NCI-H524 treated with DMSO at 0.1 percent for 48 hours (cell line): Measurements from ENCODE around the gene CCDC85C.

Experiments used
- DNase-seq: peaks from one replicate; lab custom pipeline; 2025; lab: John Stamatoyannopoulos, UW

CCDC85C gene

DNA sequence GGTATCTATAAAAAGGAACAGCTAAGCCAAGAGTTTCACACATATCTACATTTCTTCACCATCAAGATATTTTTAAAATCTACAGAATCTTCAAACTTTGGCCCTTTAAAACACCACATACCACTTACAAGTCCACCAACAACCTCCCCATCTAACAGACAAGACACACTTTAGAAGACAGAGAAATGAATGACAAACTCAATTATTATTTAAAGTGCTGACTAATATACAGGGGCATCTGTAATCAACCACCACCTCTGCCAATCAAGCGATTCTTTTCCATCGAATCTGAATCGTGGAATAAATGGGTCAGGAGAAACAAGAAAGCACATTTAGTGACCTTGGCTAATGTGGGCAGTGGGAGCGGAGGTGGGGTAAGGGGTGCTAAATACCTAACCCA is 131.1 kb downstream of the CCDC85C start:
- DNase-seq: no peak

DNA sequence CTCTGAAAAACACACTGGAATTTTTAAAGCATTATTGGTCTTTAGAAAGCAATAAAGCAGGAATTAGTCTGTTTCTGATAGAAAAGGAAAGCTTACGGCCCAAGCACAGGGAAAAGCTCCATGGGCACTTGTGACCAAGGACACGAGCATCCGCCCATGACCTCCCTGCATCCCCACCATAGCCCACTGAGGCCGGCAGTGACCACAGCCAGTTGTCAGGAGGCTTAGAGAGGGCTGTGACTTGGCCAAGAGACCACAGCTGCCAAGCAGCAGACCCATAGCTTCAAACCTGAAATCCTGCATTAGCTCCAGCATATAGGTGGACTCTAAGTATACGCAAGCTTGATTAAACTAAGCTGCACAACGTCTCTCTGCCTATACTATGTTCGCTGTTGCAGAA is 132.3 kb downstream of the CCDC85C start:
- no peak for DNase-seq

DNA sequence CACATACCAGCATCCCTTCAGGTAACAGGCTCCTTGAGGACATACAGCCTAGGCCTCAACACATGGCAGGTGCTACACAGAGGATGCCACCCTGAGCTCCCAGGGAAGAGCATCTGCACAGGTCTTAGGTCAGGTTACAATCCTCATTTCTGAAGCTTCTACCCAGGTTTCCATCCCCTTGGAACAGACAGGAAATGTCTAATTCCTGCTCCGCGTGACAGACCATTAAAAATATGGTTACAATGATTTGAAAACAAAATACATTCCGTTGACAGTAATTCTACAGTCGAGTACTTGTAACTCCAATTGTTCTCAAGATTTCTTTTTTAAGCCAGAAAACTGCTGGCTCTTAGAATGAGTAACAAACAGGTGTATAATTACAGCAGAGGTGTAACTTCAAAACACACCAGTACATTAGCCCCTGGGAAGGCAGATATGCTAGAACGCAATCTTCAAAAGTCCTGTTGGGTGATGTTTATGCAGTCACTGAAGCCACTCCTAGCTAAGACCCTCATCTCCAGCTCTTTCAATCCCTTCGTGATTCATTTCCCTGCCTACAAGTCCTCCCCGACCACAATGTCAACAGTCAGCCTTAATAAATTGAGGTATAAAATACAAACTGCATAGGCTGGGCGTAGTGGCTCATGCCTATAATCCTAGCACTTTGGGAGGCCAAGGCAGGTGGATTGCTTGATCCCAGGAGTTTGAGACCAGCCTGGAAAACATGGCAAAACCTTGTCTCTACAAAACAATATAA is 135.0 kb downstream of the CCDC85C start:
- DNase-seq: no peak

DNA sequence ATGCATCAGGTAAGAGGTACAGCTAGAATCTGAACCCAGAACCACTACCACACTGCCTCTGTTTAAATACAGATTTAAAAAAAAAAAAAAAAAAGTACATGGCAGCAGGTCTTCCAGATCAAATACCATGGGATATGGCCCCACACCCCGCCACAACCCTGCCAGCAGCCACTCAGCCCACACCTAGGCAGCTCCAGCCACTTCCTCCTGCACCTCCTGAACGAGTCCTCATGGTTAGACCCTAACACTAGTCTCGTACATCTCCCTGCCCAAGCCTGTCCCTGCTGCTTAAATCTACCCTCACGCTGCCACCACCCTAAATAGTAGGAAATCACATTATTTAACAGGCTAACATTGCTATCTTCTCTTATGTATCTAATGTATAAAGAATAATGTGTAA is 135.9 kb downstream of the CCDC85C start:
- DNase-seq: no peak

DNA sequence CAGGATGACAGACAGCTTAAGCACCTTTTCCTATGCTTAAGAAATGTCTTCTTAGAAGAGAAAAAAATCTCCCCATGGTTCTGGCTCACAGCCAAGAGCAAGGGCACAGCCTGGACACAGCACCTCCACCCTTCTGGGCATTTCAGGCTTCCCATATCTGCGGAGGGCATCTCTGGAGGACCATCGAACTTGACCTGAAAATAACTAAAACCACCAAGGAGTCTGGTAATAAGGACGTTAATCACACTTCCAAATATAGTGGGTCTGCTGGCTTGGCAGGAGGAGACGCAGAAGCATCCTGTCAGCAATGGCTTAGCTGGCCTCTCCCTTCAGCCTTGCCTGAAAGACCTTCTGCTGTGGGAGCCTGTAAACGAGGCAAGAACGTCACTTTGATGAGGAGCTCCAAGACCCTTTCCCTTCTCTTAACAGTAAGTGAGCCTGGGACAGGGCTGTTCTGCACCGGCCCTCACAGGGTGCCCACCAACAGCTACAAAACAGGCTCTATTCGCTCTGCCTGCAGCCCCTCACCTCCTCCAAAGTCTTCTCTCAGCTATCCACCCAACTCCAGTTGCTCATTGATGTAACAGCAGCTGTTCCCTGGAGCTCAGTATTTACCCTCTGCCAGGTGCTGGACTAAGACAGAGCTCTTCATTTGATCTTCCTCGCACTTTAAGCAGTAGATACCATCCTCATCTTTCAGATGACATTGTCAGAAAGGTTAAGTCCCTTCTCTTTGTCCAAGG is 136.5 kb downstream of the CCDC85C start:
- DNase-seq: peak; percentile 11

DNA sequence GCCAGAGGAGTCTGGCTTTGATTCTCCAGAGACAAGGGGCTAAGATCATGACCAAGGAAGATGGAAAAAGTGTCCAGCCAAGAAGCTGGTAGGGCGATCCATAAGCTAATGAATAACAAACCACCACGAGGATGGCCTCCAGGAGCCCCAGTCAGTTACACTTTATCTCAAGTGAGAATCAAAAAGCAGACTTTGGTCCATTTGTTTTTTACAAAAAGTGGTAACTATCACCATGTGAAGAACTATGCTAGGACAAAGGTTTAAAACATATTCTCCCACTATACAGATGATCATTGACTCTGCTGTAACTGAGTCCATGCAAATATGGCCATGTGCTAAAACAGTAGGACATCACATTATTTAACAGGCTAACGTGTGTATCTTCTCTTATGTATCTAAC is 137.2 kb downstream of the CCDC85C start:
- no peak for DNase-seq

DNA sequence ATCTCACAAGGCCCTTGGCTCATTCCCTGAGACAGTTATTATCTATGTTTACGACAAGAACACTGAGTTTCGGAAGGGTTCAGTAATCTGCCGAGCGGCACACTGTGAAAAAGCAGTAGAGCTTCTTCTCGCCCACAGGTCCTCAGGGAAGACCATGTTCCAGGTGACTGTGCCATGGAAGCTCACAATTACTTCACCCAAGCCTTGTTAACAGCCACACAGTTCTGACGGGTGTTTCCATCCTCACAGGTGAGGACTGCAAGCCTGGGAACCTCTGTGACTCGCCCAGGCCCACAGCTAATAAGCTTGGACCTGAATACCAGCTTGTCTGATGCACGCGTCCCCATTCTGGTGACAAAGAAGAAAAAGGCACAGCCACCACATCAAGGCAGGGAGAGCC is 138.7 kb downstream of the CCDC85C start:
- no peak for DNase-seq

DNA sequence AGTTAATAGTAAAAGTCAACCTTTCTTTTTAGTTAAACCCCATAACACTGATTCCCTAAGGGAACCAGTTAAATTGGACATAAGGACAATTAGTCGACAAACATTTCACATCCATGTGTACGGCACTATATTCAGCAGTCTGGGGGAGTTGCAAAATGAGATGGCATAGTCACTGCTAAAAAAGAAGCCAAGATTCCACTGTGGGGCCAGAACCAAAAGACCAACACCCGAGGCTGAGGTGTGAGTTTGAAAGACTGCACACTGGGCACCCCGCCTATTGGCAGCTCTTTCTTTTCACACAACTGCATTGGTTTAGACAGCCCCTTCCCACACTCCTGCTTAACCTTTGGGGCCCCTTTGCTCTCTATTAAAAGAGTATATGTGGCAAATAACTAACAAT is 140.0 kb downstream of the CCDC85C start:
- DNase-seq: no peak

DNA sequence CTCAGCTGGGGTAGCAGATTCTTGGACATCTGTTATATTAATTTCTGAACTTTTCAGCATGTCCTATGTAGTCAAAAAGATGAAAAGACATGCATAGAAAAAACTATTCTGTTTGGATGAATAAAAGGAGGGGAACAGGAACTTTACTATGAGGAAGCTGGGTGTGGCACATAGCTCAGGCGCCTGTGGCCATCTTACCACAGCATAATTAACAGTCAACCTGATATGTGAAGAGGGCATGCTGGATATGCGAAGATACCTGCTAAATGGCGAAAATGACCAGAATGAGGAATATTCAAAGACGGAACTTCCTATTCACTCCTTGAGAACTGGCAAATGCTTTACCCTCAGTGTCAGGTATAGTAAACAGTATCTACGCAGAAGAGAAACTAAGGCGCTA is 141.8 kb downstream of the CCDC85C start:
- DNase-seq: no peak

DNA sequence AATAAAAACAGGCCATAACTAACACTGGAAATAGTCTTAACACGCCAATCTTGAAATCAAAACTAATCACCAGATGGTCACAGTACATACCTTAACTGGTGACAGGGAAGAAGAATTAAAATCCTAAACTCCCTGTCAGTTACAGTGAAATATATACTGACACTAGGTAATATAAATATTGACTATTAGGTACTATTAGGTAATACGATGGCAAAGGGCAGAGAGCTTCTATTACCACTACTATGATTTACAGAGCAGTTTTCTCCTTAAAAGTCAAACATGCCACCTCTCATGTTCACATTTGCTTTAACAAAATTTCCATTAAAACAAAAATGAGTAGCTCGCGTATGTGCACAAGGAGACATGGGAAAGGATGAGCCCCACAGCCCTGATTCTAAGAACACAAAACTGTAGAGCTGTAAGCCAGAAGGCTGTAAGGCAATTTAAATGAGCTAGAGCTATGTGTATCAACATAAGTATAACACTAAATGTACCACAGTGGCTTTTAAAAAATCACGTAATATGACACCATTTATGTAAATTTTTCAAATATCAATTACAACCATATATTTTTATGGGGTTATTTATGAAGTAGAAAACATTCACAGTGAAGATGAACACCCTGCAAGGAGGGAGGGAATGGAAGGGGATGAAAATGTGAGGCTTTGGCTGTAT is 142.5 kb downstream of the CCDC85C start:
- no peak for DNase-seq

DNA sequence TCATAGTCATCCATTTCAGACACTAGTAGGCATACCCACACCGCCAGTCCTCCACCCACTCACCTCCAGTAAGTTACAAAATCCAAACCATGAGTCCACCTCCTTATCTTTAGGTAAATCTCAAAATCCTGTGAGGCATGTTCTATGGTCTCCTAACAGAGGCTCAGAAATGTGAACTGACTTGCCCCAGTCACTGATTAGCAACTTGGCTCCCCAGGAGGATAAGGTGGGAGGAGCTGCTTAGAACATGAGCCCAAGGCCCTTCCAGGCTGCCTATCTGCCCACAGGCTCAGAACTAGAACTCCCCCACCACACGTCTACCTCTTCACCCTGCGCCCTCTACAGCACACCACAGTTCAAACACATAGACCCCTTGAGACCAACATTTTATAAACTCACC is 143.2 kb downstream of the CCDC85C start:
- no peak for DNase-seq

DNA sequence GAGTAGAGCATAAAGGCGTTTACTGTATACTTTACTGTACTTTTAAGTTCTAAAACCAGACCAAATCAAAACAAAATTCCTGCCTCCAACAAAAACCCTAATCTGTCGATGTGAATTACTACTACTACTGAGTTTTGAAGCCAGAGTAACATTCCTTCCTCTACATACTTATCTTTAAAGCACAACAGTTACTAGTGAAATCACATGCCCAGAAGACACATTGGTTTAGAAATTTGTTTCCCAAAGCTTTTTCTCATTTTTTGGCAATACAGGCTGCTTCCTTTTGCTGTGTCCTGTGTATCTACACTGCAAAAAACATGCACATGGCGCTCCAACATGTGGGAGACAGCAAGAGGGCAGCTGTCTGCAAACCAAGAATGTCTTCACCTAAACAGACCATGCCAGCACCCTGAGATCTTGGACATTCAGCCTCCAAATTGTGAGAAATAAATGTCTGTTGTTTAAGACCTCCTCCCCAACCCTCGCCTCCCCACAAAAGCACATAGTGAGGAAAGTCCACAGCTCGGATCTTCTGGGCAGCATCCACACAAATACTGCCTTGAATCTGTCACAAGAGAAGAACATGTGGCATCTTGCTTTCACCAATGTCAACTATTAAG is 144.4 kb downstream of the CCDC85C start:
- no peak for DNase-seq

DNA sequence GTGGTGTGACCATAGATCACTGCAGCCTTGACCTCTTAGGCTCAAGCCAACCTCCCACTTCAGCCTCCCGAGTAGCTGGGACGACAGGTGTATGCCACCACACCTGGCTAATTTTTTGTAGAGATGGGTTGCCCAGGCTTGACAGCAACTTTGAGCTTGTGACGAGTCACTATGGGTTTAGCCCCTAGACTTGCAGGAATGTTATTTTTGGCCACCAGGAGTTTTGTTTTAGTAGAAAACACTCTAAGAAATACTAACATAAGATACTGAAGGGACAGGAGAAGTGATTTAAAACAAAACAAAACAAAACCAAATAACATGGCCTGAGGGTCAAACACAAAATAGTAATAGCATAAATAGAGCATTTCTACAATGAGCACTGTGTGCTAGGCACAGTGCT is 149.8 kb downstream of the CCDC85C start:
- DNase-seq: no peak

DNA sequence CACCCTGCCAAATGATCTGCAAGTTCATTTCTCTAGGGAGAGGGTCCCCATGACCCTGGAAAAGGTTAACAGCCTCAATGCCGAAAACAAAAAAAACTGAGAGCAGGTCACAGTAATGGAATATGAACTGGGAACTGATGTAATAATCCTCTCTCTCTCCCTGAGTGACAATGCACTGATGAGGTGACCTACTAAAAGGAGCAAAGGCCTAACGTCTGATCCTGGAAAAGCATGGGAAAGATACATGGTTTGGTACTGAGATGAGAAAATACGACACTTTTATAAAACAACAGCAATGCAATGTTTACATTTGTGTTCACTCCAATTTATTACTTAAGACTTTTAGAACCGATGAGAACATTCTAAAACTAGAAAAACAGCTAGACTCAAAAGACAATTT is 151.0 kb downstream of the CCDC85C start:
- no peak for DNase-seq

DNA sequence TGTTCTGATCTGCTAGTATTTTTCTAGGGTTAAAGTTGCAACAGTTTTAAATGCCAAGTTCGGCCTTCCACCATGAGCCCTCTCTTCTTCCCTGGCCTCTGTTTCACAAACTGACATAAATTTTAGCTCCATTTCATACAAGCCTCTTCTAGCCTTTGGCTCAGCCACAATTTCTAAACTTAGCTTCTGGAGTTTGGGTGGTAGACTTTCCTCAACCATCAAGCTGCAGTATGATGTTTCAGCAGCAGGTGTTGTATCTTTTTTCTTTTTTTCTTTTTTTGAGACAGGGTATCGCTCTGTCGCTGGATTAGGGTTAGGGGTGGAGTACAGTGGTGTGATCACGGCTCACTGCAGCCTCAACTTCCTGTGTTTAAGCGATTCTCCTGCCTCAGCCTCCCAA is 152.8 kb downstream of the CCDC85C start:
- DNase-seq: no peak

DNA sequence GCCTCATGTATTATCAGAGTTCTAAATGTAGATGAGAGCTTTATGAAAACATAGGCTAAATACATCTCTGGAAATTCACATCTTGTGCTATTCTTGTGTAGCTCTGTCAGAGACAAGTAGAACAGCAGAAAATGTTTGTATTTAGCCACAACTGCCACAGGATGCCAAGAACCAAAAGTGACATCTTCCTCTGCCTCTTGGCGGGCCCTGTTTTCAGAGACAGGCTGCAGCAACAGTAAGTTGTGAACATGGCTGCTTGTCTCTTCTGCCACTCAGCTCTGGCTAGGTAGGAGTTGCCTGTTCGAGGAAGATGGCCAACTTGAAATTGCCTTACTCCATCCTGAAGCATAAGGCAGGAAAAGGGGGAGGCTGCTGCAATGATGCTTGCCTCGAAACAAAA is 153.7 kb downstream of the CCDC85C start:
- no peak for DNase-seq
